Glomerular visceral epithelial cell (primary cell): ENCODE results near the gene ADAMTS14.

Experiments
- DNase-seq: peaks from one replicate; pipeline ENCODE4 v3.0.0-alpha.2; 2016; ENCODE audit errors: extremely low spot score

The ADAMTS14 gene

DNA sequence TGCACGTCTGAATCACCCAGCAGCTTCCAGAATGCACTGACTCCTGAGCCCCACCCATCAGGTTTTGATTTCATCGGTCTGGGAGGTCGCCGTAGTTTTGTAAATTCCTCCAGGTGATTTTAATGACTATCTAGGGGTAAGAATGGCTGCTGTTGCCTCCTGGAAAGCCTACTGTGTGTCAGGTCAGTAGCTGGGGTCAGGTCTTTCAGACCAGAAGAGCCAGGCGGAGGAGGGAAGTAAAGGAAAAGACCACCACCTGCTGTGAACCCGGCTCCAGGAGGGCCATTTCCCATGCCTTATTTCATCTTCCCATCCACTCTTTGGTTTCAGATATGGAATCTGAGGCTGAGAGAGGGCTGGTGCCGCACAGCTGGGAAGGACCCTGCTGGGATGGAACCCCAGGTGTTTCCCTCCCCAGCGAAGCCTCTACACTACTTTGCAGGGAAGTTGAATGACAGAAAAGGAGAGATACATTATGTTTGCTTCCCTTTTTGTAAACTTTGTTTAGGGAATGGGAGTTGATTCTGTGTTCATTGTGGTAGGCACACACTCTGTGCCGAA, 19.8 kb downstream of the ADAMTS14 start:
- DNase-seq = no peak

DNA sequence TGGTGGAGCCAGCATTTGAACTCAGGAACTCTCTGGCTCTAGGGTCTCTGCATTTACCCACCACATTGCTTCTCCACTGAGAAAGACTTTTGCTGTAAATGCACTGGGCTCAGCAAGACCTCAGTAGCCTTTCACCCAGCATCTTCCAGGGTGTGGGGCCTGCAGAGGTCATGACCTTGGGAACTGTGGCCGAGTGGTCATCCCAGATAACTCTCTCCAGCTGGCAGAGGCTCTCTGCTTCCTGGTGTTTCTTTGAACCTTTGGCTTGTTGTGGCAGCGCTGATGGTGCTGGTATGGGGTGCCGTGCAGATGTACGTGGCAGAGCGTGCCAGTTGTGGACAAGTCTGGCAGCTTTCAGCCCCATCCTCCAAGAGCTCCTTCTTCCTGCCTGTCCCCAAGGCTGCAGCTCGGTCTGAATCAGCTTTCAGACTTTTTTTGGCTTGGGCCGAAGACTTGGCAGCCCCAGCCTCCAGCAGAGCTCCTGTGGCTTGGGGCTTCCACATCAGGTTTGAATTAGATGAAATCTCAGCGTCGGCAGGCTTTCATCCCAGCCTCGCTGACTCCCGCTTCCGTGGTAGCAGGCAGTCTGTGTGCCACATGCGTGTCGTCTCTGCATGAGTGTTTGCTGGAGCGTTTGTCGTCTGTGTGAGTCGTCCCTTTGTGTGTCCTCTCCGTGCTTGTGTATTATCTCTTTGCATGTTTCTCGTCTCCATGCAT, 21.5 kb downstream of the ADAMTS14 start:
- DNase-seq = no peak

DNA sequence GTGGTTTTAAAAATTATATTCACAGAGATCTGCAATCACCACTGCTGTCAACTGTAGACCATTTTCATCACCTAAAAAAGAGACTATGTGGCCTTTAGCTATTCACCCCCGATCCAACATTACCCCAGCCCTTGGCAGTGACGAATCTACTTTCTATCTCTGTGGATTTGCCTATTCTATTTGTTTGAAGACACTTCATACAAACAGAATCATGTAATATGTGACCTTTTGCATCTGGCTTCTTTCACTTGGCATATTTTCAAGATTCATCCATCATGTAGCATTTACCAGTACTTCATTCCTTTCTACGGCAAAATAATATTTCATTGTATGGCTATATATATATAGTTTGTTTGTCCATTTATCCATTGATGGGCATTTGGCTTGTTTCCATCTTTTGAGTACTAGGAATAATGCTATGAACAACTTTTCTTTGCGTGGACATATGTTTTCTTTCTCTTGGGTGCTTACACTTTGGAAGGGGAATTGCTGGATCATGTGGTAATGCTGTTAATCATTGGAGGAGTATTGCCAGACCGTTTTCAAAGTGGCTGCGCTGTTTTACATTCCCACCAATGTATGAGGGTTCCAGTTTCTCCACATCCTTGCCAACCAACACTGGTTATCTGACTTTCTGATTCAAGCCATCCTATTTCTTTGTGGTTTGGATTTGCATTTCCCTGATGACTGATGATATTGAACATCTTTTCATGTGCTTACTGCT, 22.3 kb downstream of the ADAMTS14 start:
- peak; percentile 46 for DNase-seq

DNA sequence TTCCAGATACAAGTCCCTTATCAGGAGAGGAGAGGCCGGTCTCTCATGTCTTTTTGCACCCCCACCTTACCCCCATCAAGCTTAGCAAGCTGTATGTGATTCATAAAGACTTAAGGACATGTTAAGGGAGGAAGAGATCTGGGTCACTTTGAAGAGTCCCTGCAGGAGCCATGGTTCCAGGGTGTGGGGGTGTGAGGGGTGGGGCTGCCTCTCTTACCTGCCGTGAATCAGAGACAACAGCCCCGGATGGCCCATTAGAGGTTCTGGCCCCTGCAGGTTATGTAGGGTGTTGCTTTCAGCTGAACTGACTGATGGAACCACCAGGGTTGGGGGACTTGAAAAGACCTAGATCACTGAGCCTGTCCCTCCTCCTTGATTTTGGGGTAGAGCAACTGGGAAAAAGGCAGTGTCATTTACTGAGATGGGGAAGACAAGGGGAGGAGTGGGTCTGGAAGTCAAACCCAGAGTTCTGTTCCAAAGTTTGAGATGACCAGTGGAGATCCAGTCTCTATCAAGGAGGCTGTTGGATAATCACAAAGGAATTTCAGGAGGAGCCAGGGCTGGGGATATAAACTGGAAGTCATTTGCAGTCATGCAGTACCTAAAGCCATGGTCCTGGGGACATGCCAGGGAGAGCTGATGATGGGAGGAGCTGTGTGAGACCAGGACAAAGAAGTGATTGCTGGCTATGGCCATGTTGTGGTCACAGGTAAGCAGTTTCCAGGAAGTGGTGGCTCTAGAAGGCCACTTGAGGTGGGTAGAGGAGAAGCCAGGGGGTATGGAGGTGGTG, 23.1 kb downstream of the ADAMTS14 start:
- DNase-seq = peak; percentile 40

DNA sequence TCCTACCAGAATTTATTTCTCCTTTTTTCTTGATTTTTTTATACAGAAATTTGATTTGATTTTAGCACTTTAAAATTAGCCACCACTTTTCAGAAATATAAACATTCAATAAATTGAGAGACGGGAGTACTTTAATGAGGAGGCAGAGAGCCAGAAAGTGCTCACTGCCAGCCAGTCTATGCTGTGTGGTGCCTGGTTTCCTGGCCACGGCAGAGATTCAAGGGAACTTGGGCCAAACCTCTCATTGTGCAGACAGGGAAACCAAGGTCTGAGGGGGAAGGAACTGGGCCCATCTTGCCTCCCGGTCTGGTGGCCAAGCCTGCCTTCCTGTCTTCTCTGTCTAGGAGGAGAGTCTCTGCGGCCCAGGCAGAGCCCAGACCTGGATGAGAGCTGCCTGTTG, 25.9 kb downstream of the ADAMTS14 start:
- DNase-seq = no peak

DNA sequence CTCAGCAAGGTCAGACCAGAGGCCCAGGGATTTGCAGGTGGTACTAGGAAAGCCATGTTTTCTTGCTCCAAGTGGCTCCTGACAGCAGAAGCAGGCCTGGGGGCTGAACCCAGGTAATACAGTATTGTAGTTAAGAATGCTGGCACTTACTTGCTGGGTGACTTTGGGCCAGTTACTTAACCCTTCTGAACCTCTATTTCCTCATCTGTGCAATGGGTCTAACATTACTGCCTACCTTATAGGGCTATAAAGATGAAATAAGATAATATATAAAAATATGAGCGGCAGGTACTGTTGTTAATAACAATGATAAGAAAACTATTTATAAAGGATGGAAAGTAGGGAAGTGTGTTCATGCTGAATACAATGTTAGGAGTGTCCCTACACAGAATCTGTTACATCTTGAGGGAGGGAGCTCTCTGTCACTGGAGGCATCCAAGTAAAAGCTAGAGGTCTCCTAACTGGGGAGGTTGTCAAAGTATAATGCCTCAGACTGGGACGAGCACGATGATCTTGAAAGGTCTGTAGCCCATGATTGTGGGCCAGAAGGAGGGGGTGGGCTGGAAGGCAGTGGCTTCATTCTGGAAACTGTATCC, 26.9 kb downstream of the ADAMTS14 start:
- no peak for DNase-seq

DNA sequence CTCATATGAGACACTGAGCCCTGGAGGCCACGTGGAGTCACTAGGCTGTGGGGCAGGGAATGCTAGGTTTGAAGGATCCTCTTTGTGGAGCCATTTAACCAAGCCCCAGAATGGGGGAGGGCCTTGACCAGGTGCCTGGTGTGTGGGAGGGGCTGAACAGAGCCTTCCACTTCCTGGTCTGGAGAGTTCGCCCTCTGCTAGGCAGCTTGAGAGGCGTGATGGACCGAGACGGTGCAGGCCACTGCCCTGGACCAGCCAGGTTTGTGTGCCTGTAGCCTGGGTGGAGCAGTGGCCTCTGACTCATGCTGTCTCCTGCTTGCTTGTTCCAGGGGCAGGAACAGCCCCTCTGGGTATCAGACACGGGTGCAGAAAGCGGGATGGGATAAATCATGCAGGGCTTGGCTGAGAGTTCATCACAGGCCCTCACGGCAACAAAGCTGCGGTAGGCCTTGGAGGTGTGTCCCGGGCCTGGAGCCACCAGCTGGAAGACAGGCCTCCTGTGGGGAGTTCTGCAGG, 27.4 kb downstream of the ADAMTS14 start:
- no peak for DNase-seq

DNA sequence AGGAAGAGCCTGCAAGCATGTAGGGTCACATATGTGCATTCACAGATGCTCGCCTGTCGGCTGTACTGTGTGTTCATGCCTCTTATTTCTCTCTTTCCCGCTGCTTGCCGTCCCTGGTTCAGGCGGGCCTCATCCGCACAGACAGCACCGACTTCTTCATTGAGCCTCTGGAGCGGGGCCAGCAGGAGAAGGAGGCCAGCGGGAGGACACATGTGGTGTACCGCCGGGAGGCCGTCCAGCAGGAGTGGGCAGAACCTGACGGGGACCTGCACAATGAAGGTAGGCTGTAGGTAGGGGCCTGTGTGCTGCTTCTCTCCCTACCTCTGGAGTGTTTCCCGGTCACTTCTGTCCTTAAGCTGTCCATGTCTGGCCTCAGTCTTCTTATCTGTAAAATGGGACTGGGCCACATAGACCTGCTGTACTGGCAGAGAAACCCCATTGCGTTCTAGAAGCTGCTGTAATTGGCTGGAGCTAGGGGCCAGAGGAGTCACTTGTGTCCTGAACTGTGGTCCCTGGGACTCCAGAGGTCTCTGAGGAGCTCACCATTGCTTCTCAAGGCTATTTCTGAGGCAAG, 30.0 kb downstream of the ADAMTS14 start:
- DNase-seq = no peak

DNA sequence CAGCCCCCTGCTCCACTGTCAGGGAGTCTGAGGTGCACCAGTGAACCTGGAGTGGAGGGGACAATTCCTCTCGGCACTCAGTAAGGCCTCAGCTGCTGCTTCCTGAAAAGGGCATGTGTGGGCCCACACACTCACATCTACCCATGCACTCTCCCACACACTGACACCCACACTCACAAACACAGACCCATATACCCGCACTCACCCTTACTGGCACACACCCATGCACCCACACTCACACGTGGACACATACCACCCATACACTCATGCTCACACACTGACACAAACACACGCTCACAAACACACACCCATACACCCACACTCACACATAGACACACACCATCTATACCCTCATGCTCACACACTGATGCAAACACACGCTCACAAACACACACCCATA, 31.9 kb downstream of the ADAMTS14 start:
- DNase-seq = no peak

DNA sequence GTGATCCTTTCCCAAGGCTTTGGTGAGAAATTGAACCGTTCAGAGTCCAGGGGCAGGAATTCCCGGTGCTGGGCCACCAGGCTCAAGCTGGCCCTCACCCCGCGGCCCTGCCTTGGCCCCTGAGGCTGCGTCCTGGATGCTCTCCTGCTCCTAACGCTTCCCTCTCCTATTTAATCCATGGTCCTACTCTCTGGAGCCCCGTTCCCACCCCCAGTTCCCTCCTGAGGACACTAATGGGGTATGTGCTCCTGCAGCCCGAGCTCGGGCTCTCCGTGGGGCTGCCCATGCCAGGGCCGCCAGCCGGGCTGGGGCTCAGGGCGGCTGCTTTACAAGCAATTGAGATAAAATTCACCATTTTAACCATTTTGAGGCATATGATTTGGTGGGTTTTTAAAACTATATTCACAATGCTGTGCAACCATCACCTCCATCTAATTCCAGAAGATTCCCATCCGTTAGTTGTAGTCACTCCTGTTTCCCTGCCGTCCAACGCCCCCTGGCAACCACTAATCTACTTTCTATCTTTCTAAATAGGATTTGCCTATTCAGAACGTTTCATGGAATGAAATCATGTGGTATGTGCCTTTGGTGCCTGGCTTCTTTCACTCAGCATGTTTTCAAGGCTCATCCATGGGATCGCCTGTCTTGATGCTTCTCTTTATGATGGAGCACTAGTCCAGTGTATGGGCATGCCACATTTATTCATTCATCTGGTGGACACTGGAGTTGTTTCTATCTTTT, 33.0 kb downstream of the ADAMTS14 start:
- DNase-seq = no peak

DNA sequence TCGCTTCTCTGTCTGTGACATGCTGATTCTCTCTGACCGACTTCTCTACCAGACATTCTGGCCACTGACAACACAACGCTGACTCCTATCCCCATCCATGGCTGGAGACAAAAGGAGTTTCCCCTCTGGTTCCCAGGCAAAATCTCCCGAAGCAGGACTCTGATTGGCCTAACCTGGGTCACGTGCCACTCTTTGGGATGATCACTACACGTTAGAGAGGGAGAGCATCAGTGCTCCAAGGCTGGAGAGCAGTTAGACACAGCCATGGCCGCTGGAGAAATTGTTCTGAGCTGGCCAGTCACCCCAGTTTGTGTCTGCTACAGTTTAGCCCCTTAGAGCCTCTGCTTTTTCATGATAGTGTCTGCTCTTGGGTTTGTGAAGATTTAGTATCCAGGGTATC, 38.9 kb downstream of the ADAMTS14 start:
- no peak for DNase-seq

DNA sequence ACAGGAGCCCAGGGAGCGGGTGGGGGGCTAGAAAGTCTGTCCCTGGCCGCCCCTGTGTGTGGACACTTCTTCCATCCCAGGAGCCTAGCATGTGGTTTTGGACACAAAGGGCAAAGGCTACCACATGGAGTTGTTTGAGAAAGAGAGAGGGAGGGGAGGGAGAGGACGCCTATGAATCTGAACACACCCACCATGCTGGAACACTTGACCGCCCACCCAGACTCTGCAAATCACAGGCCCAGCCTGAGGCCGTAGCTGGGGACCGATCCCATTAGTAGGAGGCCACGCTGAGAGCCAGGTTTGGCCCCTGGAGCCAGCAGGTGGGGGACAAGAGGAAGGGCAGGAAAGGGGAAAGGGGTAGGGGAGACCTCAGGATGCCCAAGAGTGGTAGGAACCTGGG, 39.6 kb downstream of the ADAMTS14 start:
- no peak for DNase-seq

DNA sequence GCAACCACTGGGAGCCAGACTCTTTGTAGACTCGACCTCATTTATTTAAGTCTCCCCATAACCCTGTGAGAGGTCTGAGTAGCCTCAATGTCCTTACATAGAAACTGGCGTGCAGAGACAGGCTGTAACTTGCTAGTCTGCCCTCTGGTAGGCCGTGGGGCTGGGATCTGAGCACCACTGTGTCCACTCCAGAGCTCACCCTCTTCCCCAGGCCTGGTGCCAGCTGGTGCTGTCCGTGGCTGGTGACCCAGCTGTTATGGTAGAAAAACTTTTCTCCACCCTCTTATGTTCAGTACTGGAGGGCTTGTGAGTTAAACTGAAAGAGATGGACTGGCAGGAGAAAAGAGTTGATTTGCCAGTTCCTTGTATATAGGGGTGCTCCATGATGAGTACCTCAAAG, 41.9 kb downstream of the ADAMTS14 start:
- no peak for DNase-seq

DNA sequence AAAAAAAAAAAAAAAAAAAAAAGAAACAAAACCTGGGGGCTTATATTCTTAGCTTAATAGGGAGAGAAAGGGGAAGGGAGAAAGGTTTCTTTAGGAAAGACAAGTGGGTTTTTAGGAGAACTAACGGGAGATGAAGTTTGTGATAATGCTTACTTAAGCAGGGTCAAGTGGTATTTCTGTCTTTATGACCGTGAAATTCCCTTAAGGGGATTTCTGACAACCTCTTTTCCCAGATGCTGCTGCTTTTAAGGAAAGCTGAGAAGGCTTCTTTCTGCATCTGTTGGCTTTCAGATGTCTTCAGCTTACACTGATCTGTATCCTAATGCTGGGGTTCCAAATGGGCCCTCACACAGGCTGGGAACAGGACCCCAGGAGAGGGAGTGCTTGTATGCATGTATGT, 42.6 kb downstream of the ADAMTS14 start:
- no peak for DNase-seq

DNA sequence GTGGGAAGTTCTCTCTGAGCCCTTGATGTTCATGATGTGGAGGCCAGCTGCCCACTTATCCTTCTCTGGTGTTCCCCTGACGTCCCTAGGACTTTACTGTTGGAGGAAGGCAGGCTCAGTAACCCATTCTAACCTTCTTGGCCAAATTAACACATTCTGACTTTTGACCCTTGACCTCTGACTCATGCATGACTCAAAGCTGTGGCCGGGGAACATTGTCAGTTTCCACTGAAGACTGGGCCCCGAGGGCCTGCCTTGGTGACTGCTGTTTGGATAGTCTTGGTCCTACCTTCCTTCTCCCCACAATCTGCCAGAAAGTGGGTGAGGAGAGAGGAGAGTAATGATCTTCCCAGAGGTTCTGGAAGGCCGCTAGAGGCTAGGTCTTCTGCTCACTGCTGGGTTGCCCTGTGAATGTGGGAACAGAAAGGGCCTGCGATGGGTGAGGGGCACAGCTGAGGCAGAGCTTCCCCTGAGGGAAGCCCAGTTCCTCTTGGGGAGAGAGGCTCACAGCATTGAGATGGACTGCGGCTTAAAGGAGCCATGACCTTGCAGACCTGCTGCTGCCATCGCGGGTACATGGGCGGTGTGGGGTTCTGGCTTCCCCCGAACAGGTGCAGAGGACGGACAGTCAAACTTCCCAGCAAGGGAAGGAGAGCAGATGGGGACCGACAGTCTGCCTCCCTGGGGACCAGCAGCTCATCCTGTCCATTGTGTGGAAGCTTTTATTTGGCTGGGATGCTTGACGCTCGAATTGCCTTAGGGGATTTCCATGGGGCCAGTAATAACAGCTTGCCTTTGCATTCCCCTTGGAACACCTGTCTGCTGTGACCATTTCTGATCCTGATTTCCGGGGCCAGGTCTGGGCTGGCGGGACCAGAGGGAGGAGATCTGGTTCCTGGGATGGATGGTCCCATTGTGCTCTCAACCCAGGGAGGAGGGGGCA, 43.8 kb downstream of the ADAMTS14 start:
- peak; percentile 20 for DNase-seq

DNA sequence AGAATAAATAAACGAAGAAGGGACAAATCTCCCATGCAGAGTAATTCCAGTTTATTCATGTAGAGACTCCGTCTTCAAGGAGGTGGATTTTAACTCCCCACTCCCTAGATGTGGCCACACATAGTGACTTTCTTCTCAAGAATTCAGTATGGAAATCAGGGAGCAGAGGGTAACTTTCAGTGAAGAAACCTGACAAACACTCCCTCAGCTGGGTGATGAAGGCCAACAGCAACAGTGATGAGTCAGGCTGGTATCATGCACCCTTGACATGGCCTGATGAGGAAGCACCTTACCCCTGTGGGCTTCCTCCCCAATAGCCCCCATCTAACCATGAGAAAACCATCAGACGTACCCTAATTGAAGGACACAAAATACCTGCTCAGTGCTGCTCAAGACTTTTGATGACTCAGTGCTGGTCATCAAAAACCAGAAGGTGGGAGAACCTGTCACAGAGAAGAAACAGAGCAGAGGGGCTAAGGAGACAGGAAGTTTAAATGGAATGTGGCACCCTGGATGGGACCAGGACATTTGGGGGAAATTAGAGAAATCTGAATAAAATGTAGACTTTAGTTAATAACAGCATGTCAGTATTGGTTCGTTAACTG, 50.6 kb downstream of the ADAMTS14 start:
- DNase-seq = peak; percentile 56

DNA sequence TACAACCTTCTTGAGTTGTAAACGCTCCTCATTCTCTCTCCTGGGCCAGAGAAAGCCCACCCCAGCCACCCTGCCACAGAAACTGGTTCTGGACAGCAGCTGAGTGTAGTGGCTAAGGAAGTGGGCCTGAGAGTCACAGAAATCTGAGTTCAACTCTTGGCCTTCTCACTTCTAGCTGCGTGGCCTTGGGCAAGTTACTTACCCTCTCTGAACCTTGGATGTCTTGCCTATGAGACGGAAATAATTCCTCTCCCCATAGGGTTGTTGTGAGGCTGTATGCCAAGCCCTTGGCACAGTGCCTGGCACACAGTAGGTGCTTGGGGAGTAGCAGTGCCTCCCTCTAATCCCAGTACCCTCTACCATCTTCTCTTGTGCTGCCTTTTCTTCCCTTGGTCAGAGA, 51.5 kb downstream of the ADAMTS14 start:
- DNase-seq = no peak

DNA sequence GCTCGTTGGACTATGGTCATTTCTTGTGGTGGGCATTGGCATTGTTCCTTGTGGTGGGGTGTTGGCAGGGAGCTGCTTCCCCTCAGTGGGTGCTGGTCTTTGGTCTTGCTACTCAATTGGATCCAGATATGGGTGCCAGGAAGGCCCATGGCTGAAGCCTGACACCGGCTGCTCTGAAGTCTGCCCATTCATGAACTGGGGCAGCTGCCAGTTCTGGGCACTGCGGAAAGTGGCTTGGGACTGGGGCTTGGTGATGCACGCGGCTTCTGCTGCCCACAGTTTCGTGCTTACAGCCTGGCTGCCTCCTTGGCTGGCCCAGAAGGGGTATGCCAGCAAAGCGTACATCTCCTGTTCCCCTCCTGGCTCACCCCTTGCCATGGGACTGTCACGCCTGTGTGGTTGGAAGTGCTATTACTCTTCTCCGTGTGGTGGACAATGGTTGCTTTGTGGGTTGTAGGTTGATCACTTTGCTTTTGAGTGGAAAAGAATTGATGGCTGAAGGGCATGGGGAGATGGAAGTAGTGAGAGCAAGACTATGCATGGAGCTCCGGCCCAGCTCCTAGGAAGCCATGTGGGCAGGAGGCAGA, 54.7 kb downstream of the ADAMTS14 start:
- no peak for DNase-seq

DNA sequence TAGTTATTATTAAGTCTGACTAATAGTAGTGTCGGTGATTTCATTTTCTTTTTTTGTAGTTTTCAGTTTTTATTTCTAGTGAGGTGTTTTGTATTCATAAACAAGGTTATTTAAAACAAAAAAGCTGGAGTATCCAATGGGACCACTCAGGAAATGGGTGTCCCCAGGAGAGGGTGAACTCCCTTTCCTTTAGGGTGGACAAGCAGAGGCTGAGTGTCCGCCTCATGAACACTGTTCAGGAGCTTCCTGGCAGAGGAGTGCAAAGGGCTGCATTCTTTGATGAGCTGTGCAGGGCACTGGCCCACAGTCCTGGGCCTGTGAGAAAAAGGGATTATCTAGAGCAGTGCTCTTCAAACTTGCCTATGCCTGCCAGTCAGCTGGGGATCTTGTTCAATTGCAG, 56.0 kb downstream of the ADAMTS14 start:
- DNase-seq = no peak
